CD4-positive, alpha-beta T cell (primary cell): ENCODE data around the gene EML3. TPM values are rescaled to one million over a fixed set of nuclear protein-coding genes. Genes with fewer than 3 reads are reported as not detected.
"Not testable (repeated sequence)": the region's sequence is repeated elsewhere in the genome, so short reads cannot be mapped to it uniquely, and the experiment has no call there.

ENCODE experiments used
- ATAC-seq: fragments of 200-7000 bp; cut with Tn5 transposase; one replicate; pipeline ENCODE4 v1.10.0; 2022; ENCODE audit warnings: mild to moderate bottlenecking; ENCODE audit not compliant: poor library complexity
- CTCF ChIA-PET: fragments of 350-600 bp; sonication (Branson Sonifier 250); formaldehyde crosslinking; loops from one replicate; lab custom pipeline; 2021; ENCODE audit warnings: antibody characterized with exemption, inconsistent platforms; lab: Charles Lee
- POLR2A ChIA-PET: fragments of 350-600 bp; sonication (Branson Sonifier 250); formaldehyde crosslinking; loops from one replicate; lab custom pipeline; 2021; ENCODE audit warnings: antibody characterized with exemption, inconsistent platforms; lab: Charles Lee
- DNase-seq, 14 experiments: peaks; one replicate each; pipeline ENCODE4 v3.0.0-alpha.2; 2013 to 2020; ENCODE audit warnings: mixed read lengths in 2 of 14
- H3K27ac ChIP-seq, 2 donors: one replicate each; pipeline versions ENCODE4 v1.5.1 to v1.7.0; 2013; ENCODE audit warnings: low read length in 2 of 2, low read depth in 1 of 2, mild to moderate bottlenecking in 1 of 2
- H3K27me3 ChIP-seq, 2 experiments: 1 replicate in 1 of 2; 2 replicates in 1 of 2; pipeline versions ENCODE4 v1.6.1 to v1.7.0; 2013; ENCODE audit warnings: low read length in 2 of 2, control low read depth in 1 of 2, mild to moderate bottlenecking in 1 of 2, moderate library complexity in 1 of 2; ENCODE audit not compliant: insufficient read depth in 2 of 2, control insufficient read depth in 1 of 2
- H3K36me3 ChIP-seq: one replicate; pipeline ENCODE4 v1.6.1; 2013; ENCODE audit warnings: low read length, control low read depth; ENCODE audit not compliant: insufficient read depth
- H3K4me1 ChIP-seq: one replicate; pipeline ENCODE4 v1.6.1; 2013; ENCODE audit warnings: low read length, control low read depth; ENCODE audit not compliant: insufficient read depth
- H3K4me3 ChIP-seq: one replicate; pipeline ENCODE4 v1.5.1; 2013; ENCODE audit warnings: mild to moderate bottlenecking, low read length, moderate library complexity
- H3K9me3 ChIP-seq, 2 experiments: 1 replicate in 1 of 2; 2 replicates in 1 of 2; pipeline versions ENCODE4 v1.6.1 to v1.7.0; 2013; ENCODE audit warnings: low read length in 2 of 2, mild to moderate bottlenecking in 2 of 2, control low read depth in 1 of 2, moderate library complexity in 1 of 2; ENCODE audit not compliant: control insufficient read depth in 1 of 2, insufficient read depth in 1 of 2
- H3K27ac Mint-ChIP-seq: one replicate; pipeline ENCODE4 v1.8.0; 2020; ENCODE audit warnings: mixed read lengths
- H3K27me3 Mint-ChIP-seq: one replicate; pipeline ENCODE4 v1.8.0; 2021; ENCODE audit warnings: mixed read lengths
- H3K36me3 Mint-ChIP-seq: one replicate; pipeline ENCODE4 v1.8.0; 2021; ENCODE audit warnings: low read depth, mixed read lengths
- H3K4me1 Mint-ChIP-seq: one replicate; pipeline ENCODE4 v1.8.0; 2021; ENCODE audit warnings: low read depth, mixed read lengths
- H3K4me3 Mint-ChIP-seq: one replicate; pipeline ENCODE4 v1.8.0; 2020; ENCODE audit warnings: mild to moderate bottlenecking, mixed read lengths
- H3K9me3 Mint-ChIP-seq: one replicate; pipeline ENCODE4 v1.8.0; 2020; ENCODE audit warnings: mixed read lengths
- CTCF ChIP-seq: fragments of 200-600 bp; IDR thresholded peaks from one replicate; pipeline ENCODE4 v1.8.0; 2022; ENCODE audit warnings: antibody characterized with exemption, mild to moderate bottlenecking
- intact Hi-C, 2 experiments: fragments of 100-400 bp; cut with DNase I in 1 of 2; cut with micrococcal nuclease in 1 of 2; formaldehyde crosslinking; loops; one replicate each; pipeline versions ENCODE4 v1.15.1 to v1.9.0; 2023 to 2025; cut with DNase I, micrococcal nuclease
- total RNA-seq, 174 experiments: library from RNA in 2 of 174; stranded (reverse) in 2 of 174; gene quantifications; one replicate each; pipeline ENCODE4 v1.2.3 and lab custom pipeline; 2021 to 2026

EML3 gene
- total RNA-seq, 2 experiments from 2014 or later: 142 to 144 TPM

GRCh38 chr11:62560566-62561103 is 51.9 kb downstream of the EML3 start:
- Histone ChIP-seq H3K27ac (no peak overlapping the region), H3K27me3 (no peaks in the 10 kb centered on the region), H3K9me3 (no peaks in the 10 kb centered on the region), H3K4me1 (peaks cover 53% of the 10 kb centered on the region), H3K36me3 (peaks cover 53% of the 10 kb centered on the region), H3K4me3 (no peak overlapping the region)
- DNase-seq (peak; percentile 68 to 91 (median 80)), ATAC-seq (peak; percentile 30)
- intact Hi-C loops: loop anchor here (1.0 to 2.0 kb wide), 5 partner anchors 18 to 166 kb away; no protein-coding TSS in a partner anchor
- no peaks in the 10 kb centered on the region for H3K9me3 Mint-ChIP-seq
- TF ChIP-seq CTCF: peak; percentile 73
- H3K27me3 Mint-ChIP-seq: no peaks in the 10 kb centered on the region
- H3K36me3 Mint-ChIP-seq: peaks cover 64% of the 10 kb centered on the region
- H3K4me3 Mint-ChIP-seq: no peak overlapping the region
- ChIA-PET POLR2A (interaction anchor here (1.0 to 3.2 kb wide), 6 partner anchors 9 to 136 kb away, joined by 4 to 18 read pairs (median 10); partner anchors contain the start of genes AHNAK and EEF1G), CTCF (interaction anchor here (0.6 to 12.2 kb wide), 17 partner anchors 9 to 166 kb away, joined by 3 to 251 read pairs (median 4); partner anchors contain the start of genes AHNAK, EEF1G and TUT1)
- peak overlapping the region; percentile 95 for H3K27ac Mint-ChIP-seq
- peaks cover 51% of the 10 kb centered on the region for H3K4me1 Mint-ChIP-seq

DNA sequence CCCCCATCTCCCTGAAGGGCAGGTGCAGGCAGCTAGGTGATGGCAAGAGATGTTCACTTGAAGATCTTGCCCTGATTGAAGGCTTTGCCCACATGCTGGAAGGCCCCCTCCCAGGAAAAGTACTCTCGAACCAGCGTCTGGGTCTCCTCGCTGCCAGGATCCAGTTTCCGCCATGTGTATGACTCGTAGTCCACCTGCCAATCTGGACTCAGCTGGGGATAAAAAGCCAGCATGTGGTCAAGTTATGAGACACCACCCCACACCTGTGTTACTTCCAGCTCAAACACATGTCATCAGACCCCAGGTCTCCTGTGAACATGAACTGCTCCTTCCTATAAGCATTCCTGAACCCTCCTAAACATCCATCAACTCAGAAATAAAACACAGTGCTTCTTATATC is 52.9 kb downstream of the EML3 start:
- peak overlapping the region; percentile 95 for H3K27ac Mint-ChIP-seq
- not testable (repeated sequence) for DNase-seq, H3K9me3 ChIP-seq, H3K27me3 Mint-ChIP-seq, H3K4me3 Mint-ChIP-seq, ATAC-seq, H3K9me3 Mint-ChIP-seq, H3K27me3 ChIP-seq, H3K4me3 ChIP-seq
- H3K36me3 ChIP-seq: peaks cover 45% of the 10 kb centered on the region
- H3K4me1 ChIP-seq: peaks cover 63% of the 10 kb centered on the region
- intact Hi-C loops: loop anchor here (1.0 to 5.0 kb wide), 6 partner anchors 17 to 165 kb away; partner anchors contain the start of gene TUT1 (in 1 of the 2)
- H3K27ac ChIP-seq: peak overlapping the region in 1 of 2 donors; percentile 96
- peaks cover 58% of the 10 kb centered on the region for H3K4me1 Mint-ChIP-seq
- ChIA-PET POLR2A (interaction anchor here (0.5 to 3.2 kb wide), 5 partner anchors 13 to 135 kb away, joined by 4 to 18 read pairs (median 9); partner anchors contain the start of genes AHNAK and EEF1G), CTCF (interaction anchor here (1.6 to 12.2 kb wide), 5 partner anchors 9 to 135 kb away, joined by 4 to 251 read pairs (median 21); partner anchors contain the start of genes AHNAK and EEF1G)
- peaks cover 55% of the 10 kb centered on the region for H3K36me3 Mint-ChIP-seq

- Mint-ChIP-seq H3K4me3 (peak overlapping the region; percentile 42), H3K27ac (peak overlapping the region; percentile 95), H3K36me3 (peaks cover 55% of the 10 kb centered on the region), H3K4me1 (peaks cover 62% of the 10 kb centered on the region), H3K27me3 (no peaks in the 10 kb centered on the region), H3K9me3 (no peaks in the 10 kb centered on the region)
- peaks cover 67% of the 10 kb centered on the region for H3K4me1 ChIP-seq
- CTCF ChIA-PET: interaction anchor here (3.2 to 12.2 kb wide), 3 partner anchors 8 to 135 kb away, joined by 21 to 251 read pairs (median 92); partner anchors contain the start of gene AHNAK
- no peaks in the 10 kb centered on the region for H3K9me3 ChIP-seq
- DNase-seq (no peak), ATAC-seq (no peak)
- H3K27me3 ChIP-seq: no peaks in the 10 kb centered on the region
- H3K4me3 ChIP-seq: no peak overlapping the region
- intact Hi-C loops: loop anchor here in 1 of 2 experiments (5.0 kb wide), 1 partner anchor 33 kb away; the partner anchor contains the start of gene TUT1
- TF ChIP-seq CTCF: no peak
- POLR2A ChIA-PET: interaction anchor here (0.6 to 6.6 kb wide), 5 partner anchors 12 to 134 kb away, joined by 4 to 61 read pairs (median 17); partner anchors contain the start of genes AHNAK, EEF1G and TUT1
- peak overlapping the region in 1 of 2 donors; percentile 96 for H3K27ac ChIP-seq
- H3K36me3 ChIP-seq: peaks cover 44% of the 10 kb centered on the region
Observed at GRCh38 chr11:62559204-62559603, 53.4 kb downstream of the EML3 start.
